ENCODE data around the gene DALRD3.

DNA sequence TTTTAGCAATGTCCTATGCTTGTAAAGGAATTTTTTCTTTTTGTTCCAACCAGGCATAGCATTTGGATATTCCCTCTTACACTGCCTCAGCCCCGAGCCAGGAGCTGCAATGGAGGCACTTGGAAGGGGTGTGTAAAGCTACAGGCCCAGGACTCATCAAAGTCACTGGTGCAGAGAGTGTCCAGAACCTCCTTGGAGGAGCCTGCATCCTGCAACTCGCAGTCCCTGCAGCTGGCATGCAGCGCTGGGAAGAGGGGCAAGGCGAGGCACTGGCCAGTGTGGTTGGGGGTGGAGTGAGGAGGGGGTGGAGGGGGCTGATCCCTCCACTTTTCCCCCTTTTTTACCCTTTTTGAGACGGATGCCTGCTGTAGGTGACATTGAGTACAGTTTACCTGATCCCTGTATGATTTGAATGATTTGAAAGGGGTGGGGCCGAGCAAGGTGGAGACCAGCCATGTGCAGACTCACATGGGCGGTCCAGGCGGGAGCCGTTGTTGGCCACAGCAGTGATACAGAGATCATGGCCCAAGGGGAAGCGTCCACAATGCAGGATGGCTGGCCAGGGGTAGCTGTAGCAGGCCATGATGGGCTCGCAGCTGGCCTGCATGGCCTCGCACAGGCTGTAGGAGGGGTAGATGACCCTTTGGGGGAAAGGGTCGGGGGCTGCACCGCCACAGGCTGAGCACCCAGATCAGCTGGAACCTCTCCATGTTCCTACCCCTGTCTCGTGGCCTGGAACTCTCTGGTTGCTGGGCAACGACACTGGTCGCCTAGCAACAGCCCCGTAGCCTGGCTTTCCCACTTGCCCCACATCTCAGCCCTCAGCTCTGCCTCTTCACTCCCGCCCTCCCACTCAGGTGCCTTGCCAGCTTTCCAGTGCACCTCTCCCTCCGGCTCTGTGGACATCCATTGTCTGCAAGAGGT is 20.4 kb downstream of the DALRD3 start:
- TF ChIP-seq CTCF (IDR thresholded peaks at IDR 0.05; ENCODE audit: low read depth, low read length) (no peak), EZH2phosphoT487 (IDR thresholded peaks at IDR 0.05; ENCODE audit: low read depth) (no peak)

Data from OCI-LY3 (cell line).